Measurements from ENCODE around the gene CDC42BPG.

Gene CDC42BPG

GRCh38 chr11:64839887-64840782 is 4.3 kb downstream of the CDC42BPG start:
- no peaks in the 10 kb centered on the region for H3K4me1 ChIP-seq (ENCODE audit: low read depth, poor library complexity, severe bottlenecking)
- H3K79me2 ChIP-seq (ENCODE audit: insufficient read depth, low read depth), result no peaks in the 10 kb centered on the region
- no peaks in the 10 kb centered on the region for H4K20me1 ChIP-seq (ENCODE audit: insufficient read depth)
- H3K4me3 ChIP-seq (IDR thresholded peaks at IDR 0.05; ENCODE audit: insufficient read depth, low read depth, low read length), result no peak overlapping the region
- no peaks in the 10 kb centered on the region for H3K27me3 ChIP-seq (ENCODE audit: insufficient read depth, low read depth)
- H3K4me2 ChIP-seq, result no peak overlapping the region
- H2AFZ ChIP-seq (ENCODE audit: low read depth), result no peak overlapping the region
- H3K27ac ChIP-seq, result no peak overlapping the region
- H3K9ac ChIP-seq, result no peak overlapping the region
- H3K36me3 ChIP-seq (ENCODE audit: insufficient read depth), result no peaks in the 10 kb centered on the region
- no peak for TF ChIP-seq CTCF (conservative IDR thresholded peaks at IDR 0.05; ENCODE audit: low read depth, low read length)

GRCh38 chr11:64839335-64839734 is 5.1 kb downstream of the CDC42BPG start:
- H4K20me1 ChIP-seq (ENCODE audit: insufficient read depth), result no peaks in the 10 kb centered on the region
- no peaks in the 10 kb centered on the region for H3K36me3 ChIP-seq (ENCODE audit: insufficient read depth)
- H3K4me1 ChIP-seq (ENCODE audit: low read depth, poor library complexity, severe bottlenecking), result no peaks in the 10 kb centered on the region
- no peak overlapping the region for H2AFZ ChIP-seq (ENCODE audit: low read depth)
- no peak overlapping the region for H3K27ac ChIP-seq
- H3K9ac ChIP-seq, result no peak overlapping the region
- no peak for TF ChIP-seq CTCF (conservative IDR thresholded peaks at IDR 0.05; ENCODE audit: low read depth, low read length)
- no peak overlapping the region for H3K4me2 ChIP-seq
- H3K27me3 ChIP-seq (ENCODE audit: insufficient read depth, low read depth), result no peaks in the 10 kb centered on the region
- no peak overlapping the region for H3K4me3 ChIP-seq (IDR thresholded peaks at IDR 0.05; ENCODE audit: insufficient read depth, low read depth, low read length)
- H3K79me2 ChIP-seq (ENCODE audit: insufficient read depth, low read depth), result no peaks in the 10 kb centered on the region

GRCh38 chr11:64838600-64839334 is 5.7 kb downstream of the CDC42BPG start:
- no peak for TF ChIP-seq CTCF (conservative IDR thresholded peaks at IDR 0.05; ENCODE audit: low read depth, low read length)
- H3K4me3 ChIP-seq (IDR thresholded peaks at IDR 0.05; ENCODE audit: insufficient read depth, low read depth, low read length), result no peak overlapping the region
- H3K9ac ChIP-seq, result no peak overlapping the region
- no peaks in the 10 kb centered on the region; the same call in 1 of the 2 replicates for H3K27me3 ChIP-seq (ENCODE audit: insufficient read depth, low read depth)
- H3K27ac ChIP-seq, result no peak overlapping the region
- no peak overlapping the region for H3K4me2 ChIP-seq
- H2AFZ ChIP-seq (ENCODE audit: low read depth), result no peak overlapping the region
- H4K20me1 ChIP-seq (ENCODE audit: insufficient read depth), result no peaks in the 10 kb centered on the region
- H3K79me2 ChIP-seq (ENCODE audit: insufficient read depth, low read depth), result no peaks in the 10 kb centered on the region
- H3K4me1 ChIP-seq (ENCODE audit: low read depth, poor library complexity, severe bottlenecking), result no peaks in the 10 kb centered on the region
- no peaks in the 10 kb centered on the region for H3K36me3 ChIP-seq (ENCODE audit: insufficient read depth)

- H4K20me1 ChIP-seq (ENCODE audit: insufficient read depth), result no peaks in the 10 kb centered on the region
- TF ChIP-seq CTCF (conservative IDR thresholded peaks at IDR 0.05; ENCODE audit: low read depth, low read length), result no peak
- H3K27ac ChIP-seq, result no peak overlapping the region
- H3K4me2 ChIP-seq, result no peak overlapping the region
- no peak overlapping the region for H3K9ac ChIP-seq
- H3K27me3 ChIP-seq (ENCODE audit: insufficient read depth, low read depth), result no peaks in the 10 kb centered on the region; the same call in 1 of the 2 replicates
- no peaks in the 10 kb centered on the region for H3K79me2 ChIP-seq (ENCODE audit: insufficient read depth, low read depth)
- H3K4me1 ChIP-seq (ENCODE audit: low read depth, poor library complexity, severe bottlenecking), result no peaks in the 10 kb centered on the region
- H3K4me3 ChIP-seq (IDR thresholded peaks at IDR 0.05; ENCODE audit: insufficient read depth, low read depth, low read length), result no peak overlapping the region
- H2AFZ ChIP-seq (ENCODE audit: low read depth), result no peak overlapping the region
- no peaks in the 10 kb centered on the region for H3K36me3 ChIP-seq (ENCODE audit: insufficient read depth)
Observed at GRCh38 chr11:64837887-64838351, 6.5 kb downstream of the CDC42BPG start.

All from KMS-11 (cell line).